GM12874 (cell line): ENCODE measurements around the gene GK.

ENCODE experiments used
- TF ChIP-seq, protein P1 (sequence below): IDR thresholded peaks from 2 replicates; pipeline ENCODE4 v1.5.1; 2011; ENCODE audit warnings: low read depth, mild to moderate bottlenecking, control low read depth, low read length, moderate library complexity; ENCODE audit not compliant: insufficient read depth

The GK gene

DNA sequence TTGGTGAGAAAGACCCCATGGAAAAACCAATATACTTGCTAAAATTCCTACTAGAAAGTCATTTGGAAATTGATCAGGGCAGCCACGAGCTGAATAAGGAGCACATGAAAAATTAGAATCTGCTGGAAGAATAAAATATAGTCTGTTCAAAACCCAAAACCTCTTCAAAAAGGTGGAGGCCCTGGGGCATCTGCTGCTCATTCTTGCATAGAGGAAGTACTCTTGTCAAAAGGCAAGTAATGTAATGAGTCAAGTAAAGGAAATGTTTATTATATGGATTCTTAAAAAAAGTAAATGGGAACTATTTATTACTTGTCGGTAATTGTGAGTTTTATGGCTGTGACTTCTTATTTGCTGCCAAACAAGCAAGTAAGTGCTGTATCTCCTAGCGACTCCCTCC, 109.5 kb downstream of the GK start:
- TF ChIP-seq, protein P1, sequence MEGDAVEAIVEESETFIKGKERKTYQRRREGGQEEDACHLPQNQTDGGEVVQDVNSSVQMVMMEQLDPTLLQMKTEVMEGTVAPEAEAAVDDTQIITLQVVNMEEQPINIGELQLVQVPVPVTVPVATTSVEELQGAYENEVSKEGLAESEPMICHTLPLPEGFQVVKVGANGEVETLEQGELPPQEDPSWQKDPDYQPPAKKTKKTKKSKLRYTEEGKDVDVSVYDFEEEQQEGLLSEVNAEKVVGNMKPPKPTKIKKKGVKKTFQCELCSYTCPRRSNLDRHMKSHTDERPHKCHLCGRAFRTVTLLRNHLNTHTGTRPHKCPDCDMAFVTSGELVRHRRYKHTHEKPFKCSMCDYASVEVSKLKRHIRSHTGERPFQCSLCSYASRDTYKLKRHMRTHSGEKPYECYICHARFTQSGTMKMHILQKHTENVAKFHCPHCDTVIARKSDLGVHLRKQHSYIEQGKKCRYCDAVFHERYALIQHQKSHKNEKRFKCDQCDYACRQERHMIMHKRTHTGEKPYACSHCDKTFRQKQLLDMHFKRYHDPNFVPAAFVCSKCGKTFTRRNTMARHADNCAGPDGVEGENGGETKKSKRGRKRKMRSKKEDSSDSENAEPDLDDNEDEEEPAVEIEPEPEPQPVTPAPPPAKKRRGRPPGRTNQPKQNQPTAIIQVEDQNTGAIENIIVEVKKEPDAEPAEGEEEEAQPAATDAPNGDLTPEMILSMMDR, result no peak

DNA sequence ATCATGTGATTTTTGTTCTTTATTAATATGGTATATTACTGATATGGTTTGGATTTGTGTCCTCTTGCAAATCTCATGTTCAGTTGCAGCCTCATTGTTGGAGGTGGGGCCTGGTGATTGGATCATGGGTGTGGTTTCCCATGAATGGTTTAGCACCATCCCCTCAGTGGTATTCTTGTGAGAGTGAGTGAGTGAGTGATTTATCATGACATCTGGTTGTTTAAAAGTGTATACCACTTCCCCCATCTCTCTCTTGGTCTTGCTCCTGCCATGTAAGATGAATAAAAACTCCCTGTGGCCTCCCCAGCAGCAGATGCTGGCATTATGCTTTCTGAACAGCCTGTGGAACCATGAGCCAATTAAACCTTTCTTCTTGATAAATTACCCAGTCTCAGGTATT, 124.4 kb downstream of the GK start:
- TF ChIP-seq, protein P1, result no peak

GRCh38 chrX:30779453-30780030, 126.3 kb downstream of the GK start:
- TF ChIP-seq, protein P1, result no peak
